A549 (cell line): ENCODE results near the gene GPS2.

Source experiments
- CEBPB ChIP-seq, 2 experiments: fragments of >200 bp in 1 of 2; sonication (Bioruptor Twin) in 1 of 2; formaldehyde crosslinking in 1 of 2; IDR thresholded peaks; 2 replicates each; pipeline ENCODE4 v1.6.1; 2012 to 2016
- FOSL2 ChIP-seq, 2 experiments: fragments of 450-650 bp in 1 of 2; fragments of >200 bp in 1 of 2; sonication (Bioruptor Twin) in 1 of 2; formaldehyde crosslinking; IDR thresholded peaks; 2 replicates each; pipeline versions ENCODE4 v1.5.0 to v1.6.1; 2016 to 2020; ENCODE audit warnings: mild to moderate bottlenecking in 1 of 2, moderate library complexity in 1 of 2
- JUN ChIP-seq, 2 experiments: fragments of >200 bp; sonication (Bioruptor Twin); formaldehyde crosslinking; IDR thresholded peaks; 2 replicates in 1 of 2; 3 replicates in 1 of 2; pipeline ENCODE4 v1.6.1; 2016 to 2017
- JUNB ChIP-seq: fragments of >200 bp; sonication (Bioruptor Twin); formaldehyde crosslinking; IDR thresholded peaks from 2 replicates; pipeline ENCODE4 v1.6.1; 2016
- NR3C1 ChIP-seq: fragments of >200 bp; sonication (Bioruptor Twin); formaldehyde crosslinking; IDR thresholded peaks from 3 replicates; pipeline ENCODE4 v1.6.1; 2017
- POLR2A ChIP-seq: IDR thresholded peaks from 2 replicates; pipeline ENCODE4 v1.6.1; 2012; ENCODE audit warnings: mild to moderate bottlenecking, low read length
- SMC3 ChIP-seq: fragments of >200 bp; sonication (Bioruptor Twin); formaldehyde crosslinking; IDR thresholded peaks from 3 replicates; pipeline ENCODE4 v1.6.1; 2018; ENCODE audit warnings: inconsistent platforms
- TF ChIP-seq, protein P1 (sequence below): fragments of >200 bp; sonication (Bioruptor Twin); formaldehyde crosslinking; IDR thresholded peaks from 3 replicates; pipeline ENCODE4 v1.5.1; 2016

DNA sequence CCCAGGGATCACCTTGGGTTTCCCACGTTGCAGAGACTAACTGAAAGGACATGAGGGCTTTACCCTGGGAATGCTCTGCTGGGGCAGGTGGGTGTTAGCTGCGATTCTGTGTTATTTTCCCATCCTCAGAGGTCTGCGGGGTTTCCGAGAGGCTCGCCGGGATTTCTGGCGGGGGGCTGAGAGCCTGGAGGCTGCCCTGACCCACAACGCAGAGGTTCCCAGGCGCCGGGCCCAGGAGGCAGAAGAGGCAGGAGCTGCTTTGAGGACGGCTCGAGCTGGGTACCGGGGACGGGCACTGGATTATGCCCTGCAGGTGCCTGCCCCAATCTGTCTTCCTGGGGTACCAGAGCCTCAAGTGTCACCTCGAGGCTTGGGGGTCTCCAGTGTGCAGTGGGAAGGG is 28.1 kb upstream of the GPS2 start:
- TF ChIP-seq, protein P1, sequence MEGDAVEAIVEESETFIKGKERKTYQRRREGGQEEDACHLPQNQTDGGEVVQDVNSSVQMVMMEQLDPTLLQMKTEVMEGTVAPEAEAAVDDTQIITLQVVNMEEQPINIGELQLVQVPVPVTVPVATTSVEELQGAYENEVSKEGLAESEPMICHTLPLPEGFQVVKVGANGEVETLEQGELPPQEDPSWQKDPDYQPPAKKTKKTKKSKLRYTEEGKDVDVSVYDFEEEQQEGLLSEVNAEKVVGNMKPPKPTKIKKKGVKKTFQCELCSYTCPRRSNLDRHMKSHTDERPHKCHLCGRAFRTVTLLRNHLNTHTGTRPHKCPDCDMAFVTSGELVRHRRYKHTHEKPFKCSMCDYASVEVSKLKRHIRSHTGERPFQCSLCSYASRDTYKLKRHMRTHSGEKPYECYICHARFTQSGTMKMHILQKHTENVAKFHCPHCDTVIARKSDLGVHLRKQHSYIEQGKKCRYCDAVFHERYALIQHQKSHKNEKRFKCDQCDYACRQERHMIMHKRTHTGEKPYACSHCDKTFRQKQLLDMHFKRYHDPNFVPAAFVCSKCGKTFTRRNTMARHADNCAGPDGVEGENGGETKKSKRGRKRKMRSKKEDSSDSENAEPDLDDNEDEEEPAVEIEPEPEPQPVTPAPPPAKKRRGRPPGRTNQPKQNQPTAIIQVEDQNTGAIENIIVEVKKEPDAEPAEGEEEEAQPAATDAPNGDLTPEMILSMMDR, result no peak
- TF ChIP-seq FOSL2 (IDR thresholded peaks at IDR 0.05) (no peak), FOSL2 (CRISPR knock-in tag; IDR thresholded peaks at IDR 0.05) (no peak), JUN (IDR thresholded peaks at IDR 0.05) (no peak), SMC3 (no peak), CEBPB (IDR thresholded peaks at IDR 0.05) (no peak), NR3C1 (no peak), POLR2A (no peak), JUNB (no peak)
